ENCODE data around the gene PITX1.

The PITX1 gene

GRCh38 chr5:135012033-135012588, 21.9 kb downstream of the PITX1 start:
- H3K27me3 ChIP-seq (ENCODE audit: insufficient read depth, low read depth, severe bottlenecking) = no peaks in the 10 kb centered on the region
- TF ChIP-seq, protein P1, sequence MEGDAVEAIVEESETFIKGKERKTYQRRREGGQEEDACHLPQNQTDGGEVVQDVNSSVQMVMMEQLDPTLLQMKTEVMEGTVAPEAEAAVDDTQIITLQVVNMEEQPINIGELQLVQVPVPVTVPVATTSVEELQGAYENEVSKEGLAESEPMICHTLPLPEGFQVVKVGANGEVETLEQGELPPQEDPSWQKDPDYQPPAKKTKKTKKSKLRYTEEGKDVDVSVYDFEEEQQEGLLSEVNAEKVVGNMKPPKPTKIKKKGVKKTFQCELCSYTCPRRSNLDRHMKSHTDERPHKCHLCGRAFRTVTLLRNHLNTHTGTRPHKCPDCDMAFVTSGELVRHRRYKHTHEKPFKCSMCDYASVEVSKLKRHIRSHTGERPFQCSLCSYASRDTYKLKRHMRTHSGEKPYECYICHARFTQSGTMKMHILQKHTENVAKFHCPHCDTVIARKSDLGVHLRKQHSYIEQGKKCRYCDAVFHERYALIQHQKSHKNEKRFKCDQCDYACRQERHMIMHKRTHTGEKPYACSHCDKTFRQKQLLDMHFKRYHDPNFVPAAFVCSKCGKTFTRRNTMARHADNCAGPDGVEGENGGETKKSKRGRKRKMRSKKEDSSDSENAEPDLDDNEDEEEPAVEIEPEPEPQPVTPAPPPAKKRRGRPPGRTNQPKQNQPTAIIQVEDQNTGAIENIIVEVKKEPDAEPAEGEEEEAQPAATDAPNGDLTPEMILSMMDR (IDR thresholded peaks at IDR 0.05; ENCODE audit: low read depth, low read length) = no peak
- H3K27ac ChIP-seq = no peak overlapping the region
- H3K36me3 ChIP-seq = peaks cover 3% of the 10 kb centered on the region; the same call in 1 of the 2 replicates
- H3K9me3 ChIP-seq (ENCODE audit: severe bottlenecking) = no peaks in the 10 kb centered on the region
- H3K4me3 ChIP-seq (ENCODE audit: low read depth, low read length) = no peak overlapping the region
- DNase-seq = no peak

DNA sequence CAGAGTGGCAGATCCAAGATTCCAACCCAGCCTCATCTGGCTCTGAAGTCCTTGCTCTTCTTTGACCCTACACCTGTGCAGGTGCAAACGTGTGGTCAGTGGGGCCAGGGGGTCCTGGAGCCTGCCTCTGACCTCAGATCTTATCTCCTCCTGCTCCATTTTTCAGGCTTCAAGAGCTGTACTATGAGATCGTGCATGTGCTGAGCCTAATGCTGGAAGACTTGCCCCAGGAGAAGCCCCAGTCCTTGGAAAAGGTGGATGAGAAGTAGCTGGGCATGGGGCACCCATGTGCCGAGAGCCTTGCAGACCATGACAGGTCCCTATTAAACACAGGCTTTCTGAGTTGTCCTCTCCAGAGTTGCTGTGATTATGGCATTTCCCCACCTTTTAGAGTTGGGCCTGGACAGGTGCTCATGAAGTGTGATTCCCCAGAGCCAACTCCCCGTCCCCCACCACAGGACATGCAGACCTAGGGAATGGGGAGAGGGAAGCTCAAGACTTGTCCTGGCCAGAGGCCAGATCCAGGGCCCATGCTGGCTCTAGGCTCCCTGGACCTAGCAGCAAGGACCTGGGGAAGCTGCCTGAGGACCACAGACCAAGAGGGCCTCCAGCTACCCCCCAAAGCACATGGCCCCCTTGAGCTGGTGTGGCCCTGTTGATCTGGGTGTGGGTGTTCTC, 22.5 kb downstream of the PITX1 start:
- Histone ChIP-seq H3K9me3 (ENCODE audit: severe bottlenecking) (no peaks in the 10 kb centered on the region), H3K27me3 (ENCODE audit: insufficient read depth, low read depth, severe bottlenecking) (no peaks in the 10 kb centered on the region), H3K4me3 (ENCODE audit: low read depth, low read length) (no peak overlapping the region), H3K27ac (no peak overlapping the region), H3K36me3 (peaks cover 3% of the 10 kb centered on the region; the same call in 1 of the 2 replicates)
- DNase-seq = no peak
- TF ChIP-seq, protein P1 (IDR thresholded peaks at IDR 0.05; ENCODE audit: low read depth, low read length) = no peak

DNA sequence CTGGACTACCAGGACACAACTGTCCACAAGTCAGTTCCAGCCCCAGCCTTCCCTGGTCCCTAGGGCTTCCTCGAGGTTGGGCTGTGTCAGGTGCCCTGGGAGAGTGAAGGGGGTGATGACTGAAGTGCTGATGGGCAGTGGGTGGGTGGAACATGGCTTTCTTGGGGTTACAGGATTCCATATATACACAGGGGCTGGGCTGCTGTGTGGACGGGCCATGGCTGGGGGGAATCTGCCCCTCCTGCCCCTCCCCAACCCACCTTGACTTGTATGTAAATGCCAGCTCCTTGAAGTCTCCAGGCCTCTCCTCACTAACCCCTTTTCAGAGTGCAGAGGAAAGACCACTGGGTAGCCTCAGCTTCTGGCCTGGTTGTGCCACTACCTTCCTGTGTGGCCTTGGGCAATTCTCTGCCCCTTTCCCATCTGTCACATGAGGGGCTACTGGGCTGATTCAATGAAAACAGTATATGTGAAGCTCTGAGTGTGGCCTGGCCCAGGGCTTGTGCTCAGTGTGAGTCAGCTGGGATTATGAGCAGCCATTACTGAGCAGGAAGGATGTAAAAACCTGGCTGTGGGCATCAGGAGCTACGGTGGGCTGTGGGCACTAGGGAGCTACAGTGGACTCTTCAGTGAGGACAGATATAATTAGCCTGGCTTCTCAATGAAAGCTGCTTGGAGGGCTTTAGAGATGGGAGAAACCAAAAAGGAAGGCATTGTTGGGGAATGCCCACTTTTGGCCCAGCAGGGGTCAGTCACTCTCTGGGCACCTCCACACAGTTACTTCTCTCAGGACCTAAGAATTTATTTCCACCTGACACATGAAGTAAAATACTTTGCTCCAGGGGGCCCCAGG, 23.3 kb downstream of the PITX1 start:
- H3K36me3 ChIP-seq = peaks cover 3% of the 10 kb centered on the region; the same call in 1 of the 2 replicates
- H3K27me3 ChIP-seq (ENCODE audit: insufficient read depth, low read depth, severe bottlenecking) = no peaks in the 10 kb centered on the region
- TF ChIP-seq, protein P1 (IDR thresholded peaks at IDR 0.05; ENCODE audit: low read depth, low read length) = peak; percentile 47
- H3K27ac ChIP-seq = no peak overlapping the region
- H3K4me3 ChIP-seq (ENCODE audit: low read depth, low read length) = no peak overlapping the region
- H3K9me3 ChIP-seq (ENCODE audit: severe bottlenecking) = no peaks in the 10 kb centered on the region
- DNase-seq = no peak

GRCh38 chr5:135009736-135010501, 24.1 kb downstream of the PITX1 start:
- no peaks in the 10 kb centered on the region for H3K27me3 ChIP-seq (ENCODE audit: insufficient read depth, low read depth, severe bottlenecking)
- no peaks in the 10 kb centered on the region for H3K9me3 ChIP-seq (ENCODE audit: severe bottlenecking)
- peaks cover 3% of the 10 kb centered on the region; the same call in 1 of the 2 replicates for H3K36me3 ChIP-seq
- DNase-seq = no peak
- H3K27ac ChIP-seq = no peak overlapping the region
- H3K4me3 ChIP-seq (ENCODE audit: low read depth, low read length) = no peak overlapping the region
- TF ChIP-seq, protein P1 (IDR thresholded peaks at IDR 0.05; ENCODE audit: low read depth, low read length) = no peak

DNA sequence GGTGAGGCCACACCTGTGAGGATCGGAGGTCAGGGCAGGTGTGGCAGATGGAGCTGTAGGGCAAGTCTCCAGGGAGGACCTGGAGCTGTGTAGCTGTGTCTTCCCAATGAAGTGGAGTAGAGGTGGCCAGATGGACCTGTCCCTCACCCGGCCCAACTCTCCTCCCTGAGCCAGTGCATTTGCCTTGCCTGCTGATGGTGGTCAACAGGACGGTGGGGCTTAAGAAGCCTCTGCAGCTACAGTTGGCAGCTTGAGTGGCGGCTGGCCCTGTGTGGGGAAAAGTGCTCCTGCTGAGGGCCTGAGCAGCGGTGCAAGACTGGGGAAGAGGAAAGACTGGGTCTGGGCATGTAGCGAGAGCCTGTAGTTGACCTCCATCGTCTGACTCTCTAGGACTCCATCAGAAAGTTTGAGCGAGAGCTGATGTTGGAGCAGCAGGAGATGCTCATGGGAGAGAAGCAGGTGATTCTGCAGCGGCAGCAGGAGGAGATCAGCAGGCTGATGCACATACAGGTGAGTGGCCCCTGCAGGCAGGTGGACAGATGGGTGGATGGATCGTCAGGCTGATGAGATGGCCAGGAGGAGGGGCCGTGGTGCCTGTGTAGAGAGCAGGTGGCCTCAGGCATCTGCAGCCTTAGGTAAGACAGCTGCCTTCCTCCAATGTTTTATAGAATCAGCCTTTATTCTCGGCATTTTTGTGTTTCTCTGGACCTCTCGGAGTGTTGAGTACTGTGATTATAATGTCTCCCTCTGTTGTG, 24.9 kb downstream of the PITX1 start:
- Histone ChIP-seq H3K9me3 (ENCODE audit: severe bottlenecking) (no peaks in the 10 kb centered on the region), H3K36me3 (peaks cover 3% of the 10 kb centered on the region; the same call in 1 of the 2 replicates), H3K27me3 (ENCODE audit: insufficient read depth, low read depth, severe bottlenecking) (no peaks in the 10 kb centered on the region), H3K4me3 (ENCODE audit: low read depth, low read length) (no peak overlapping the region), H3K27ac (no peak overlapping the region)
- TF ChIP-seq, protein P1 (IDR thresholded peaks at IDR 0.05; ENCODE audit: low read depth, low read length) = no peak
- peak; percentile 42 for DNase-seq

Data from WERI-Rb-1 (cell line).